ENCODE data around the gene TMEM97. TPM values are rescaled to one million over a fixed set of nuclear protein-coding genes. Genes with fewer than 3 reads are reported as not detected.

TMEM97 gene
- total and polyA plus RNA-seq, 9 of the 15 experiments (the other 6 are each of a cell fraction or from before 2014, with no cell fraction given): 34.6 to 121 (median 76.0) TPM

DNA sequence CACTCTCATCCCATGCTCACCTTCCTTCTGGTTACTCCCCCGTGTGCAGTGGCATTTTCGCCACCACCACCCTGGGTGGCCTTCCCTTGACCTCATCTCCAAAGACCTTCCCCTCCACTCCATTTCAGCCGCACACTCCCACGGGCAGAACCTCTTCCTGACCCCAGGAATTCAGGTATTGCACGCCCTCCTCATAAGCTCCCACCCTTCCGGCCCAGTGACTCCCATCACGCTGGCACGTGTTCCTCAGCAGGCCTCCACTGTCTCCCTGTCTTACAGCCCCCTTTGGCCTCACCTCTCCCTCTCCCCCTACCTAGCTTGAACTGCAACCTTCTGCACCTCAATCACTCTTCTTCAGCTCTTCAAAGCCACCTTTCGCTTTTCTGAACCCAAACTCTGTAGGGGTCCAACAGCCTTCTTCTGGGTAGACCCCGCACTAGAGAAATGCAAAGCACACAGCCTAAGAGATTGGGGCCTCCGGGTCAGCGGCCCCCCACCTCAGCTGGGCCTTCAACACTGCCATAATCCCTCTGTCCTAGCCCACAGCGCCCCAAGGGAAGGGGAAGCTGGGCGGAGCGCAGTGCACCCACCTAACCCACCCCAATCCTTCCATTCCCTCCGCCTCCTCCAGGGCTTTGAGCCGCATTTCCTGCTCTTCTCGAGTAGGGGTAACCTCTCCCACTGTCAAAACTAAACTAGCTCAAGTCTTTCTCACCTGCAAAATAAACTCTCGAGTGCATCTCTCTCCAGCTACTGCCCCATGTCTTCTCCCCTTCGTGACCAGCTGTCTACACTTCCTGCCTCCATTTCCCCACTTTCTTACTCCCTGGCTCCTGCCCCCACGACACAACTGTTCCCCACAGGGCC, 1.7 kb upstream of the TMEM97 start (continued):
- peak; percentile 94 for TF ChIP-seq MGA (IDR thresholded peaks at IDR 0.05)
- no peak for TF ChIP-seq ZNF197 (CRISPR knock-in tag; IDR thresholded peaks at IDR 0.05; ENCODE audit: low read depth)
- TF ChIP-seq, protein P1, sequence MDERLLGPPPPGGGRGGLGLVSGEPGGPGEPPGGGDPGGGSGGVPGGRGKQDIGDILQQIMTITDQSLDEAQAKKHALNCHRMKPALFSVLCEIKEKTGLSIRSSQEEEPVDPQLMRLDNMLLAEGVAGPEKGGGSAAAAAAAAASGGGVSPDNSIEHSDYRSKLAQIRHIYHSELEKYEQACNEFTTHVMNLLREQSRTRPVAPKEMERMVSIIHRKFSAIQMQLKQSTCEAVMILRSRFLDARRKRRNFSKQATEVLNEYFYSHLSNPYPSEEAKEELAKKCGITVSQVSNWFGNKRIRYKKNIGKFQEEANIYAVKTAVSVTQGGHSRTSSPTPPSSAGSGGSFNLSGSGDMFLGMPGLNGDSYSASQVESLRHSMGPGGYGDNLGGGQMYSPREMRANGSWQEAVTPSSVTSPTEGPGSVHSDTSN (CRISPR knock-in tag; IDR thresholded peaks at IDR 0.05; ENCODE audit: low read depth): no peak
- TF ChIP-seq, protein P1 (tag; conservative IDR thresholded peaks at IDR 0.05; ENCODE audit: low read depth): no peak
- TF ChIP-seq ZNF445 (CRISPR knock-in tag; IDR thresholded peaks at IDR 0.05; ENCODE audit: low read depth): no peak
- TF ChIP-seq, protein P2, sequence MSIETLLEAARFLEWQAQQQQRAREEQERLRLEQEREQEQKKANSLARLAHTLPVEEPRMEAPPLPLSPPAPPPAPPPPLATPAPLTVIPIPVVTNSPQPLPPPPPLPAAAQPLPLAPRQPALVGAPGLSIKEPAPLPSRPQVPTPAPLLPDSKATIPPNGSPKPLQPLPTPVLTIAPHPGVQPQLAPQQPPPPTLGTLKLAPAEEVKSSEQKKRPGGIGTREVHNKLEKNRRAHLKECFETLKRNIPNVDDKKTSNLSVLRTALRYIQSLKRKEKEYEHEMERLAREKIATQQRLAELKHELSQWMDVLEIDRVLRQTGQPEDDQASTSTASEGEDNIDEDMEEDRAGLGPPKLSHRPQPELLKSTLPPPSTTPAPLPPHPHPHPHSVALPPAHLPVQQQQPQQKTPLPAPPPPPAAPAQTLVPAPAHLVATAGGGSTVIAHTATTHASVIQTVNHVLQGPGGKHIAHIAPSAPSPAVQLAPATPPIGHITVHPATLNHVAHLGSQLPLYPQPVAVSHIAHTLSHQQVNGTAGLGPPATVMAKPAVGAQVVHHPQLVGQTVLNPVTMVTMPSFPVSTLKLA (conservative IDR thresholded peaks at IDR 0.05): peak; percentile 40 to 44; a peak in 2 of 4 replicates
- no peak for TF ChIP-seq ZNF121 (CRISPR knock-in tag; conservative IDR thresholded peaks at IDR 0.05)
- TF ChIP-seq, protein P3, sequence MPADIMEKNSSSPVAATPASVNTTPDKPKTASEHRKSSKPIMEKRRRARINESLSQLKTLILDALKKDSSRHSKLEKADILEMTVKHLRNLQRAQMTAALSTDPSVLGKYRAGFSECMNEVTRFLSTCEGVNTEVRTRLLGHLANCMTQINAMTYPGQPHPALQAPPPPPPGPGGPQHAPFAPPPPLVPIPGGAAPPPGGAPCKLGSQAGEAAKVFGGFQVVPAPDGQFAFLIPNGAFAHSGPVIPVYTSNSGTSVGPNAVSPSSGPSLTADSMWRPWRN (IDR thresholded peaks at IDR 0.05; ENCODE audit: low read depth): no peak
- no peak for TF ChIP-seq TBL1XR1 (IDR thresholded peaks at IDR 0.05; ENCODE audit: low read length in 2 of 2)
- TF ChIP-seq SOX6 (IDR thresholded peaks at IDR 0.05): no peak

All from K562 (cell line).